Left cardiac atrium (tissue), 4 donors: ENCODE results near the gene KRTAP5-10. TPM values are rescaled to one million over a fixed set of nuclear protein-coding genes. Genes with fewer than 3 reads are reported as not detected.
A peak's percentile ranks its signal among the peaks of the same experiment; 100 is the strongest.
"Not testable (repeated sequence)": the region's sequence is repeated elsewhere in the genome, so short reads cannot be mapped to it uniquely, and the experiment has no call there.

Experiments
- ATAC-seq, 2 donors: fragments of 200-7000 bp; cut with Tn5 transposase; one replicate each; pipeline ENCODE4 v1.9.1; 2020; ENCODE audit warnings: mild to moderate bottlenecking in 2 of 2, moderate library complexity in 2 of 2
- DNase-seq: peaks from one replicate; pipeline ENCODE4 v3.0.0-alpha.2; 2020
- intact Hi-C, 2 donors: fragments of 100-400 bp; cut with DNase I; formaldehyde crosslinking; loops; one replicate each; pipeline versions ENCODE4 v1.14.1 to v1.15.1; 2022 to 2023
- total RNA-seq, 2 donors: library from RNA; stranded (reverse); fragmentation: NEBNext Ultra II Directional; extraction: Animal tissue kit (Norgen Biotek cat#: 25700); gene quantifications; one replicate each; pipeline ENCODE4 v1.2.1, GENCODE V29; 2021
- donor health status: DM: no; HTN: yes; CAD: no.
- donor health status: DM: no; HTN: yes; CAD: no; lungs with severe emphysema.
- donor health status: DM: yes; HTN: yes; CAD: no.
- donor health status: Dilated cardiomyopathy.

KRTAP5-10 gene
- total RNA-seq, 2 donors from 2014 or later: not detected

- intact Hi-C loops, DNase-seq: not testable (repeated sequence)
- peak in 1 of 2 donors; percentile 67 for ATAC-seq
Observed at GRCh38 chr11:71566626-71567599, 1.6 kb downstream of the KRTAP5-10 start.

- ATAC-seq, intact Hi-C loops, DNase-seq: not testable (repeated sequence)
Observed at GRCh38 chr11:71567633-71568032, 2.3 kb downstream of the KRTAP5-10 start.

DNA sequence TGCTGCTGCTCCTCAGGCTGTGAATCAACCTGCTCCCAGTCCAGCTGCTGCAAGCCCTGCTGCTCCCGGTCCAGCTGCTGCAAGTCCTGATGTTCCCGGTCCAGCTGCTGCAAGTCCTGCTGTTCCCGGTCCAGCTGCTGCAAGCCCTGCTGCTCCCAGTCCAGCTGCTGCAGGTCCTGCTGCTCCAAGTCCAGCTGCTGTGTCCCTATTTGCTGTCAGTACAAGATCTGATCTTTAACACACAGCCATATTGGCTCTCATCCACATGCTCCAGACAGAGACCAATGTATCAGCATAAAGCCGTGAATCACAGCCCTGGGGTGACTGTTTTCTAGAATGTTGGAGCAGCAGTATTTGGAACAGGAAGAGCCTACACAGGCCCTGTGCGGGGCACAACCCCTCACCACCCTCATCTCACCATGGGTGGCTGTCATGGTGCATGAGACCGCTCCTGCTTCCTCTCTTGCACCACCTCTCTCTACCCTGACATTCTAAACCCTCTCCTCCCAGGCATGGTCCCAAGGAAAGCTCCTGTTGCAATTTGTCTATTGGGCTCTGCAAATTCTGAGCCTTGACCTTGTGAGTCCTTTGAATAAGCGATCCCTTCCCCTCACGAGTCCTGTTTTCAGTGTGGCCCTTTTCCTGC, 3.5 kb downstream of the KRTAP5-10 start:
- DNase-seq: no peak
- intact Hi-C loops: no loop called here
- peak; percentile 30 to 70 for ATAC-seq

DNA sequence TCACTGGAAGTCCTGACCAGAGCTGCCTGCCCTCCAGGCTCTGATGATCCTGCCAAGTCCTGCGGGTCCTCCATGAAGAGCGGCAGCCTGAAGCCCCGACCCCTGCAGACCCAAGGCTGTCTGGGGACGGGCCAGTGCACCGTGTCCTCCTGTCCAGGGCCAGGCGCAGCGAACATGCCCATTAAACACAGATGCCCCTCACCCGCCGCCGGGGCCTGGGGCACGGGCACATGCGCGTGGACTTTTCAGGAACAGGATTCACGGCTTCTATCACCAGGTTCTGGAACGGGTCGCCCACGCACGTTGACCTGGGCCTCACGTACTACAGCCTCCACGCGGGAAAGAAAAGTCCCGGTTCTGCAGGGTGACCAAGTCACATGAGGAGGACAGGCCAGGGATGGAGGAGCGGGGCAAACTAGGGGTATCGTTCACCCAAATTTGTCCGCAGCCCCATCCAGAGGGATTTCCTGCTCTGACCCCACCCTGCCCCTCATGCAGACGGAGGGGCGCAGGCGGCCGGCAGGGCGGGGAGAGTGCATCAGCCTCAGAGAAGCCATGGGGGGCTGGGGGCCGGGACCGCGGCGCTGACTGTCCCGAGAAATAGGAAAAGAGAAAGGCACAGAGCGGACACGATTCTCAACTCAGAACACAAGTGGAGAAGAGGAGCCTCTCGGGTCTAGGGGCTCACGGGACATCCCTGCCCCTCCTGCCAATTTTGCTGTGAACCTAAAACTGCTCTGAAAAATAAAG, 5.9 kb downstream of the KRTAP5-10 start:
- ATAC-seq, DNase-seq: not testable (repeated sequence)

GRCh38 chr11:71572811-71573210, 7.4 kb downstream of the KRTAP5-10 start:
- ATAC-seq: no peak
- DNase-seq: no peak
- intact Hi-C loops: no loop called here

More for the DNA sequence above, 5.9 kb downstream of the KRTAP5-10 start:
- intact Hi-C loops: not testable (repeated sequence)

DNA sequence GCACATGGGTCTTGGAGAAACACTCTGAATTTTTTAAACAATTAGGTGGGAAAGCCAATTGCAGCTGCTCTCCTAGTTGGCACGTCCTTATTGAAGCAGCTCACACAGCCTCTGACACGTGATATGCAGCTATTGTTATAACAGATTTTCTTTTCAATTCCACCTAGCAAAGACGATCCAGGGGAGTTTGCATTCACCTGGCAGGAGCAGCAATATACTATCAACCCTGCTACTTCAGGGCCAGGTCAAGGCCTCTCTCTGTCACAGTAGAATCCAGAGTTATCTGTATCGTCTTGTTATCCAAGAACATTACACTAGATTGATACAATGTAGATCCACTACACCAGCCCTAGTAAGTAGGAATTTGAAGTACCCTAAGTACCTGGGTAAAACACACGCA, 9.1 kb downstream of the KRTAP5-10 start:
- intact Hi-C loops: no loop called here
- ATAC-seq (no peak), DNase-seq (no peak)

DNA sequence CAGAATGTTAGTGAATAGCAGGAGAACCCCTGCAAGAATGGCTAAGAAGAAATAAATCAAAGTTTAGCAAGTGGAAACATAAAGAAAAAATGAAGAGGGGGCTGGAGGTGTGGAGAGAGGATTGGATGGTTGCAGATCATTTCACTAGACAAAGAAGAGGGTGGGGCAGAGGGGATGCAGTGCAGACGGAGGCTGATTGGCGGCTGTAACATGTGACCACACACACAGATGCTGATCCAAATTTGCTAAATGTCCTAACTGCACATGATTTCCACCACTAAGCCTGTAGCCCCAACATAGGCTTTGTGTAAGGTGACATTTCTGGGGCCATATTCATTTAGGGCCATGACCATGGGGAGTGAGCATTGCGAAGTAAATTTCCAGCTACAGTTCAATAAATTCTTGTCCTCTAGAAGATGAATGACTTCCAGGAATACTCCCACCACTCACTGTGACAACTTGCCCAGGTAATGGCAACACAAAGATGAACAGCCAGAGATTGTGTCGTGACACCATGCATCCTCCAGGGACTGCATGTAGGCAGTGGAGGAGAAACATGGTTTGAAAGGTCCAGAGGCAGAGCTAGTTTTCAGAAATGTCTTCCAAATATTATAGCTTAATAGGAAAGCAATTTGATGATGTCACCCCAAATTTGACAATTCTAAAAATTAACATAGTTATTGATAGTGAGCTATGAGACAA, 10.5 kb downstream of the KRTAP5-10 start:
- ATAC-seq (no peak), DNase-seq (no peak)
- intact Hi-C loops: no loop called here

DNA sequence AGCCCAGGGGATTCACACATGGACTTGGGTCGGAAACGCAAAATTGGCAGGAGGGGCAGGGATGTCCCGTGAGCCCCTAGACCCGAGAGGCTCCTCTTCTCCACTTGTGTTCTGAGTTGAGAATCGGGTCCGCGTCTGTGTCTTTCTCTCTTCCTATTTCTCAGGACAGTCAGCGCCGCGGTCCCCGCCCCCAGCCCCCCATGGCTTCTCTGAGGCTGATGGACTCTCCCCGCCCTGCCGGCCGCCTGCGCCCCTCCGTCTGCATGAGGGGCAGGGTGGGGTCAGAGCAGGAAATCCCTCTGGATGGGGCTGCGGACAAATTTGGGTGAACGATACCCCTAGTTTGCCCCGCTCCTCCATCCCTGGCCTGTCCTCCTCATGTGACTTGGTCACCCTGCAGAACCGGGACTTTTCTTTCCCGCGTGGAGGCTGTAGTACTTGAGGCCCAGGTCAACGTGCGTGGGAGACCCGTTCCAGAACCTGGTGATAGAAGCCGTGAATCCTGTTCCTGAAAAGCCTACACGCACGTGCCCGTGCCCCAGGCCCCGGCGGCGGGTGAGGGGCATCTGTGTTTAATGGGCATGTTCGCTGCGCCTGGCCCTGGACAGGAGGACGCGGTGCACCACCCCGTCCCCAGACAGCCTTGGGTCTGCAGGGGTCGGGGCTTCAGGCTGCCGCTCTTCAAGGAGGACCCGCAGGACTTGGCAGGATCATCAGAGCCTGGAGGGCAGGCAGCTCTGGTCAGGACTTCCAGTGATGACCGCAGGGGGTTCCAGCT, 11.5 kb downstream of the KRTAP5-10 start:
- DNase-seq, intact Hi-C loops, ATAC-seq: not testable (repeated sequence)

DNA sequence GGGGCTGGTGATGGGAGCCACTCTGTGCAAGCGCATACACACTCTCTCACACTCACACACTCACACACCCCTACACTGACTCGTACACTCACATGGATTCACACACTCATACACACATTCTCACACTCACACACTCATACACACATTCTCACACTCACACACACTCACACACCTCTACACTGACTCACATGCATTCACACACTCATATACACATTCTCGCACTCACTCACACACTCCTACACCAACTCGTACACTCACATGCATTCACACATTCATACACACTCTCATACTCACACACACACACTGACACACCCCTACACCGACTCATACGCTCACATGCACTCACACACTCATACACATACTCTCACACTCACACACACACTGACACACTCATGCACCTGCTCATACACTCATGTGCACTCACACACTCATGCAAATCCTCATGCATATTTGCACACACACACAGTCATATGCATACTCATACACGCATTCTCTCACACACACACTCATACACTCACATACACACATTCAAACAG, 12.2 kb downstream of the KRTAP5-10 start:
- ATAC-seq (no peak), DNase-seq (no peak)
- intact Hi-C loops: no loop called here

- intact Hi-C loops, DNase-seq: not testable (repeated sequence)
- peak in 1 of 2 donors; percentile 51 for ATAC-seq
Observed at GRCh38 chr11:71579513-71579912, 14.2 kb downstream of the KRTAP5-10 start.

DNA sequence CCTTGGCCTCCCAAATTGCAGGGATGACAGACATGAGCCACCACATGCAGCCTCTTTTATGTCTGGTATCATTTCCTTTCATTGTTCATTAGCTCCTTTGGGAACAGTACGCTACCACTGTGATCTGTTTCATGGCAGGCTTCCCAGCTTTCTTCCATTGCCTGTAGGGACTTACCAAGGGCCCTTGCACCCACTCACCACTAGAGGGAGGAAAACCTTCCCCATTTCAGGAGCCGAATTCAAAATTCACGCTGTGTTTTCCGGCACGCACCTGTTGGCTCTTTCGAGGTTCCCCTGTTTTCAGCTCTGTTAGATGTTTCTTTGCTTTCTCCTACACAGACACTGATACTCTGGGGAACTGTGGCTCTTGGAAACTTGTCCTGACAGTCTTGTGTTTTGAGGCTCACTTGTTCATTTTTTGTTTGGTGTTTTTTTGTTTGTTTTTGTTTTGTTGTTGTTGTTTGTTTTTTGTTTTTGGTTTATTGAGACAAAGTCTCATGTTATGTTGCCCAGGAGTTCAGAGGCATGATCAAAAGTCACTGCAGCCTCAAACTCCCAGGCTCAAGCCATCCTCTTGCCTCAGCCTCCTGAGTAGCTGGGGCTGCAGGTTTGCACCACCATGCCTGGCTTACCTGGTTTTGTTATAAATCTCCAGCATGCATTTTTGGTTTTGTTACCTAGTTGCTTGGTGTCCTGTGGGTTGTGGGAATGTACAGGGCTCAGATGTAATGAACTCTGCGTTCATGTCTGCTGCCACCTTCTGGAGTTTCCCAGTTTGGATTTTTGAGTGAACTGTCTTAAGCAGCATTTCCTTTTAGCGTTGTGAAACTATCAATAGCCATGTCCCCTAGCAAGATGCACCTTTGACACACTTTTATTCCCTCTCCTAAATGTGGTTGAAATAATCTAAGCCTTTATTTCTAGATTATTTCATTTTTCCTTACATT, 15.0 kb downstream of the KRTAP5-10 start:
- ATAC-seq (peak; percentile 89 to 90), DNase-seq (peak; percentile 73)
- intact Hi-C loops: no loop called here

DNA sequence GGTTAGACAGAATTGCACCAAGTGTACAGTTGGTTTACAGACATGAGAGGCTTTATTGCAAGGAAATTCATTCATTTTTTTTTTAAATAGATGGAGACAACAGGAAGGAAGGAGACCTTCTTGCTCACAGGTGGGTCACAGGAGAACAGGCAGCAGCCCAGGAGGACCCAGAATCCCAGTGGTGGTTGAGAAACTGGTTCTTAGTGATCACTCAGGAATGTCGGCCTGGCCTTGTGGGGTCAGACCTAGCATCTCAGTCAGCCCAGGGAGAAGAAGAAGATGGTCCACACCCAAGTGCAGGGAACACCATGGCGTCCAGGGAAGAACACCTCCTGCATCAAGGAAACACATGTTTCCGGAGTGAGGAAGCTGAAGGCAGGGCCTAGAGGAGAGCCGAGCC, 16.5 kb downstream of the KRTAP5-10 start:
- ATAC-seq (no peak), DNase-seq (no peak)
- intact Hi-C loops: no loop called here

DNA sequence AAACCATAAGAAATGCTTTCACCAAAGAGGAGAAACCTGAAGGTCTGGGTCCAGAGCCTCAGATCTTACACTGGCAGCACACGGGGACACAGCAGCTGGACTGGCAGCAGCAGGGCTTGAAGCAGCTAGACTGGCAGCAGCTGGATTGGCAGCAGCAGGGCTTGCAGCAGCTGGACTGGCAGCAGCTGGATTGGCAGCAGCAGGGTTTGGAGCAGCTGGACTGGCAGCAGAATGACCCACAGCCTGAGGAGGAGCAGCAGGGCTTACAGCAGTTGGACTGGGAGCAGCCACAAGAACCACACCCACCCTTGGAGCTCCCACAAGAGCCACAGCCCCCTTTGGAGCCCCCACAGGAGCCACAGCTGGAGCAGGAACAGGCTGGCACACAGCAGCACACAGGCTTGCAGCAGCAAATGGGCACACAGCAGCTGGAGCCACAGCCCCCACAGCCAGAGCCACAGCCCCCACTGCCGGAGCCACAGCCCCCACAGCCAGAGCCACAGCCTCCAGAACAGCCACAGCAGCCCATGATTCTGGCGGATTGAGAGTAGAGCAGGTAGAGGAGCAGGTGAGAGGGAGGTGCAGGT, 17.0 kb downstream of the KRTAP5-10 start, which contains the start of gene KRTAP5-11:
TSS of gene KRTAP5-11 (minus strand) at position 567 of the 587 bp plus-strand sequence. CDS start at position 529, 38 bp downstream.
- DNase-seq (no peak), ATAC-seq (no peak)
- intact Hi-C loops: no loop called here

DNA sequence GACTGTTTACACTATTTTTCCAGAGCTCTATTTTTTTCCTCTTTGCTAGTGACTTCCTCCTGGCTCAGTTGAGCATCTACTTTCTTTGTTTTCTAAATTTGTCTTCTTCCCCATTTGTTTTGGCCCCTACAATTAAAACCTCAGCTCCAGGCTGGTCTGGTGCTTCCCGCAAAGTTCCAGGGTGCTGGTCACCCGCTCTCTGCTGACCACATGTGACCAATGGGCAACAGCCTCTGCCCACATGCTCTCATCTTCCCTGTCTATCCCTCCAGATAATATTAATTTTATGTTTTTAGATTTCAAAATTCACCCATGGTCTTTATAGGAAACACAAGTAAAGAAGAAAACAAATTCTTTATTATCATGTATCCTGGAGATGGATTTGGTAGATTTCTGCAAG, 17.6 kb downstream of the KRTAP5-10 start:
- intact Hi-C loops, DNase-seq, ATAC-seq: not testable (repeated sequence)

GRCh38 chr11:71585673-71586072, 20.3 kb downstream of the KRTAP5-10 start:
- ATAC-seq, intact Hi-C loops, DNase-seq: not testable (repeated sequence)

DNA sequence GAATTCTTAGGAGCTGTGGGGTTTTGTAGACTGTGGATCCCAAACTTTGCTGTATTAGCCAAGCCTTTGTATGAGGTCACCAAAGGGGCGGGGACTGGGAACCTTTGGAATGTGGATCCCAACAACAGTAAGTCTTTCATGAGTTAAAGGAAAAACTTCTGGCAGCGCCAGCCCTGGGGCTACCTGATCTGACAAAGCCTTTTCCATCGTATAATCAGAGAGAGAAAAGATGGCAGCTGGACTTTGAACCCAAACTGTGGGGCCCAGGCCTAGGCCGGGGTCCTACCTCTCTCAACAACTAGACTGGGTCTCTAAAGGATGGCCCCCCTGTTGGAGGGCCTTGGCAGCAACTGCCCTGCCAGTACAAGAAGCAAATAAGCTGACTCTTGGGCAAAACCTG, 23.0 kb downstream of the KRTAP5-10 start:
- intact Hi-C loops, DNase-seq, ATAC-seq: not testable (repeated sequence)
